GM19438 (cell line): ENCODE results near the gene LMNA.
"Not testable (repeated sequence)": the region's sequence is repeated elsewhere in the genome, so short reads cannot be mapped to it uniquely, and the experiment has no call there.

Experiments
- ATAC-seq: cut with Tn5 transposase; IDR thresholded peaks from one replicate; pipeline ENCODE4 v1.9.1; 2021; ENCODE audit warnings: low read depth; ENCODE audit not compliant: unreplicated experiment

Gene LMNA

DNA sequence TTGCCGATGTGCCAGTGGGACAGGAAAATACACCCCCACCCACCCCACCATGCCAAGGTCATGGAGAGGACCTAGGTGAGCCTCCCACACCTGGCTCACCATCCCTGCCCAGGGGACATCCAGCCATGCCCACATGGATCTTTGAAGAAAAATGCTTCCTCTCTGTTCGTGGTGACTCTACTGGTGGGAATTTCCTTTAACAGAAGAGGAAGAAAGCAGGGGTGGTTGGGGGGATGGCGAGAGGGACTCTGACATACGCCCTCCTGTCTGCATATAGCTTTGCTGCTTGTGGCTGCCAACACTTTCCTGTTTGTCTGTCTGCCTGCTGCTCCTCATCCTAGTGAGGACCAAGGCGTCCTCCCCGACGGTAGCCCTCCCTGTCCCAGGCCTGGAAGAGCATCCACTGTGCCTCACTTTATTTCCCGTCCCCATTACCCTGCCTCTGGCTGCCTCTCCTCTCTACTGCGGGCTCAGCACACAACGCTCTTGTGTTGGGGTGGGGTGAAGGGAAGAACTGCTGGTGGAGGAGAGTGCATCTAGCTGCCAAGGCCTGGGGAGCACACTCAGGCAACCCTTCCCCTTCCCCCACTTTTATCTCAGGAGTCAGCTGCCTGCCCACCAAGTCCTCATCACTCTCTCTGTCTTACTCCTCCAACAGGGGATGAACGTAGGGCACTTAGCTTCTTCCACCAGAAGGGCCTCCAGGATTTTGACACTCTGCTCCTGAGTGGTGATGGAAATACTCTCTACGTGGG, 41.4 kb downstream of the LMNA start:
- ATAC-seq = no peak

DNA sequence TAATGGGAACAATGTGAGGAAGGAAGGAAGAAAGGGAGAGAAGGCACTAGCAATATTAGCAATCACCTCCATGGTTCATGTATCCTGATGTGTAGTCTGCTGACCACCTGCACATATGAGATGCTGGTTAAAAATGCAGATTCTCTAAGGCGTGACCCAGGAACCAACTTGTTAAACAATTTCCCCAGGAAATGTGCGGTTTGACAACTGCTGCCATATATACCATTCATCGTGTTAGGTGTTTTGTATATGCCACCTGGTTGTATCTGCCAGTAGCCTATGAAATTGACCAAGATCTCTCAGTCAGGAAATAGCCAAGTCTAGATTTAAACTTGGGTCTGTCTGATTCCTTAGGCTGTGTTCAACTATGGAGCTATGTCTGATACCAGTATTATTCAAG, 43.0 kb downstream of the LMNA start:
- no peak for ATAC-seq

DNA sequence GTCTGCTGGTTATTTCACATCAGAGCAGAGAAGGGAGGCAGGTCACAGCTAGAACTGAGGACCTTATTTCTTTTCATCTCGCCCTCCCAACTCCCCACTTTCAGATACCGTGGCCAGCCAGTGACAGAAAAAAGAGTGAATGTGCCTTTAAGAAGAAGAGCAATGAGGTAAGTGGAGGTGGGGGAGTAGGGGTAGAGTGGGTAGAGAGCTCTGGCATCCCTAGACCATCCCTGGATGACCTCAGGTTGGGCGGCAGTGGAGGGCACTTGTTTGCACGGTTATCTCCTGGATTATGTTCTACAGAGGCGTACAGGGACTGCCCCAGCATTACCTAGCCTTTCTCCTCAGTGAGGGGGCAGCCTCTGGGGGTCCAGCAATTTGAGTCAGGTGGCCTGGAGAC, 43.5 kb downstream of the LMNA start:
- ATAC-seq = no peak

DNA sequence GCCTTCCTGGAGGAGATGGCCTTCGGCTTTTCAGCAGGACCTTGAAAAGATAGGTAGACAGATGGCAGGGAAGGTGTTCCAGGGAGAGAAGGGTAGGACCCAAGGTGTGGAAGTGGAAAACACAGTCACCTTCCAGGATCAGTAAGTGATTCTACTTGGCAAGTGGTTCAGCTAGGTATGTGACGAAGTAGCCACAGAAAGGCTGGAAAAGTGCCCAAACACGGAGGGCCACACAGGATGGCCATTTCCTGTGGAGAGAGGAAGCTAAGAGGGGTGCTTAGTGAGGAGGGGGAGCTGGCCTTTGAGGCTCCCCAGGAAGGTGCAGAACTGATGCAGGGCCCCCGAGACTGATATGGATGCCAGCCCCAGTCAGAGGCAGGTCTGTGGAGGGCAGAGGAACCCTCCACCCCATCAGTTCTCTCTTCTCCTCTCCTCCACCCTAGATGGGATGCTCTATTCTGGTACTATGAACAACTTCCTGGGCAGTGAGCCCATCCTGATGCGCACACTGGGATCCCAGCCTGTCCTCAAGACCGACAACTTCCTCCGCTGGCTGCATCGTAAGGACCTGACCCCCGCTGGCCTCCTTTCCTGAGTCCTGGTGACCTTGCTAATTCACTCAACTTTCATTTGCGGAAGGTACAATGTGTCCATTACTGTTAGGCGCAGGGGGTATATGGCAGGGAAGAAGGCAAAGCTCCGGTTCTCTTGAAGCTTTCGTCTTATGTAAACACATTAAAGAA, 45.7 kb downstream of the LMNA start:
- ATAC-seq = no peak

DNA sequence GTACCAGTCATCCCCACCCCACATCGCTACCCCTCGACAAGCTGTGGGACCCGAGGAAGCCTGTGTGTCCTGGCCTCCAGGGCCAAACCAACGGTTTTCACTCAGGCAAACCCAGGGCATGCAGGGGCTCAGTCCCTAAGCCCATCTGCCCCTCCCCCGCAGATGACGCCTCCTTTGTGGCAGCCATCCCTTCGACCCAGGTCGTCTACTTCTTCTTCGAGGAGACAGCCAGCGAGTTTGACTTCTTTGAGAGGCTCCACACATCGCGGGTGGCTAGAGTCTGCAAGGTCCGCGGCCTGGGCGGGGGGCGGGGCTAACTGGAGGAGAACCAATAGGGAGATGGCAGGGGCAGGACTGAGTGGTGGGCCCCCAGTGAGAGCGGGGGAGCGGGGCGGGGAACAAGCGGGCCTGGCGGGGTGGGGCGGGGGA, 46.2 kb downstream of the LMNA start:
- no peak for ATAC-seq

DNA sequence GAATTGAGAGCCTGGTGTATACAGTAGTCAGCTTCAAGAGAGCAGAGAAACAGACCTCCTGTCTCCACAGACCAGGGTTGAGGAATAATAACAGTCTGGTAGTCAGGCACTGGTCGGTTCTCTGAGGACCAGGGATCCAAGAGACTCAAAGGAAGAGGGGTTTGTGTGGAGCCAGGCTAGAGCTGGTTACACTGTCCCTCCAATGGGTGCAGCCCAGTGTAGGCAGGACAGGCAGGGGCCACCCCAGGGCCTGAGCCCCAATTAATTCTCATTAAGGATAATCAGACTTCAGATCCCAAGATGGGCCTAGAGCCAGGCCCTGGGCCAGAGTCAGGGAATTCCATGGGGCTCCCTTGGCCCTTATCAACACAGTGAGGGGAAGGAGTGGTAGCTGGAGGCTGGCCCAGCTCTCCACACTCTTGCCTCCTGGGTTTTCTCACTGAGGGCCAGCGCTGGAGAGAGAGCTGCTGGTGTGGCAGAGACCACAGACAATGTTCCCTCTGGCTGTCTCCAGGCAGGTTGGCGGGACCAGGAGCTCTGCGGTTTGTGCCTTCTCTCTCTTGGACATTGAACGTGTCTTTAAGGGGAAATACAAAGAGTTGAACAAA, 48.0 kb downstream of the LMNA start:
- no peak for ATAC-seq

DNA sequence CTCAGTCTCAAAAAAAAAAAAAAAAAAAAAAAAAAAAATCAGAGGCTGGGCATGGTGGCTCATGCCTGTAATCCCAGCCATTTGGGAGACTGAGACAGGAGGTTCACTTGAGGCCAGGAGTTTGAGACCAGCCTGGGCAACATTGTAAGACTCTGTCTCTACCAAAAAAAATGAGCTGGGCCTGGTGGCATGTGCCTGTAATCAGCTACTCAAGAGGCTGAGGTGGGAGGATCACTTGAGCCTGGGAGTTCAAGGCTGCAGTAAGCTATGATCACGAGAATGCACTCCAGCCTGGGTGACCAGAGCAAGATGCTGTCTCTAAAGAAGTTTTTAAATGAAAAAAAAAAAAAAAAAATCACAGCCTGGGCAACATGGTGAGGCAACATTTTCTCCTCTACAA, 49.2 kb downstream of the LMNA start:
- no peak for ATAC-seq

DNA sequence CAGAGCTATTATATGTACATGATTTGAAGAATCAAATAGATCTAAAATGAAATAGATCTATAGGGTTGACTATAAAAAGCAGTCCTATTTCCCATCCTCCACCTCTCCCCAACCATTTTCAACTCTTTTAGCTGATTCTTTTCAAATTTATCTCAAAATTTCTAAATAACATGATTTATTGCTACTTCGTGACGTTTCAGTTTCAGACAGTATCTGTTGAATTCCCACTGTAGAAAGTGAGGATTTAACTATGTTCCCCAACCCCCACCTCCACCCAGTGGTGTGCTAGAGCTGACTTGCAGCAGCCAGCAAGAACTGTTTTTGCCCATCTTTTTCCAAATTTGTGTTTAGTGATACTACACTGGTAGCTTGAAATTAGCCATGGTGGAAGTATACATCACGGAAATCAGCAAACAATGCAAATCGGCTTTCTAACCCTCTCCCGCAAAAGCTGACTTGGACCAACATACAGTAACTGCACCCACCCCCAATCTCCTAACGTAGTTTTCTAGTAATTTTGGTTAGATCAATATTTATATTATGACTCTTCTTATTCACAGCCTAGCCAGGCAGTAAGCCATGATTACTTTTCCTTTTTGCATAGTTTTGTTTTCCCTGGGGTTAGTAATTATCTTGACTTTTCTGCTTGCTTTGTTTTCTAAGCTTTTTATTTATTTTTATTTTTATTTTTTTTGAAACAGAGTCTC, 49.8 kb downstream of the LMNA start:
- no peak for ATAC-seq

DNA sequence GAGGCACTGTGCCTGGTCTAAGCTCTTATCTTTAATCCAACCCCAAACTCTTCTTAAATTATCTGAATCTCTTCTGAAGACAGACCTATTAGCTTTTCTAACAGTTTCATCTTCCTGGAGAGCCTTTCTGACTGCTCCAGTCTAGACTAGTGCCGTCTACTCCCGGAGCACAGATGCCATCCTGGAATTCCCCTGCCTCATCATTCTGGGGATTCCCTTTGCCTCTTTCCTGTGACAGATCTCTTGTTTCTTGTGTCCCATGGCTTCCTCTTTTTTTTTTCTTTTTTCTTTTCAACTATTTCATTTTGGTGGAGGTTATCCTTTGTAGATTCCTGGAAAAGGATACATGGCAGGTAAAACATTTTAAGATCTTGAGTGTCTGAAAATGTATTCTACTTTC, 50.6 kb downstream of the LMNA start:
- no peak for ATAC-seq

DNA sequence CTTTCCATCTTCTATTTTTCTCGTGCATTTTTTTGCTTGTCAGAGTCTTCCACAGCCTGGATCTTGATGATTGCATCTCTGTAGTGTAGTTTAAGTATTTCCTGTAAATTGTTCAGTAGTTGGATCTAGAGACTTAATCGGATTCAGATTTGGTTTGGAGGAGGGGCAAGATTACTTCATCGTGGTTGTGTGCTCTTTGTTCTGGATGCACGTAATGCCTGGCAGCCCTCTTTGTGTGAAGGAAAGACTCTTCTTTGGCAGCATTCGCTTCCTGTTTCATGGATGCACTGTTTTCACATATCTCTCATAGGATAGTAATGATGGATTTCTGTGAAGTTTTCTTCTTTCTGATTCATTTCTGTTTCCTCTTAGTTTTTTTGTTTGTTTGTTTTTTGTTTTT, 53.0 kb downstream of the LMNA start:
- no peak for ATAC-seq

DNA sequence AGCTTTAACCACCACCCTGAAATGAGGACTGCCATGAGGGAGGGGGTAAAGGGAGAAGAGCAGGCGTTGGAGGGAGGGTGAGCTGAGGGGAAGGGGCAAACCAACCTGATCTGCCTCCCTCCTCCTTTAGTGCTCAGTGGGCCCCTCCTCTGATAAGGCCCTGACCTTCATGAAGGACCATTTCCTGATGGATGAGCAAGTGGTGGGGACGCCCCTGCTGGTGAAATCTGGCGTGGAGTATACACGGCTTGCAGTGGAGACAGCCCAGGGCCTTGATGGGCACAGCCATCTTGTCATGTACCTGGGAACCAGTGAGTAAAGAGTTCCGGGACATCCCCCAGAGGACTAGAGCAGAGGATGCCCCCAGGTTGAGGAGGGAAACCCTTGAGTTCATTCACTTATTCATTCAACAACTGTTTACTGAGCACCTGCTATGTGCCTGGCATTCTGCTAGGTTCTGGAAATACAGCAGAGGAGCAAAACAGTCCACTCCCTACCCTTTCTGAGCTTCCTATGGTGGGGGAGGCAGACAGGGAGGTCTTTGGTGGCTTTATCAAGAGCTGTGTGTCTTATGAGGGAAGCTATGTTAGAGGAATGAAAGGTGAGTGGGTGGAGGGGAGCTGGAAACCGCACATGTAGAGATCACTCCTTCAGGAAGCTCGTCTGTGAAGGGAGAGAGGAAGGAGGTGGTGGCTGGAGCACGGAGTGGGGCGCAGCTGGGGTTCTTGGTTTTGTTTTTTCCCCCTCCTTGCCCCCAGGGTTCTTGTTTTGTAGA, 58.4 kb downstream of the LMNA start:
- no peak for ATAC-seq

DNA sequence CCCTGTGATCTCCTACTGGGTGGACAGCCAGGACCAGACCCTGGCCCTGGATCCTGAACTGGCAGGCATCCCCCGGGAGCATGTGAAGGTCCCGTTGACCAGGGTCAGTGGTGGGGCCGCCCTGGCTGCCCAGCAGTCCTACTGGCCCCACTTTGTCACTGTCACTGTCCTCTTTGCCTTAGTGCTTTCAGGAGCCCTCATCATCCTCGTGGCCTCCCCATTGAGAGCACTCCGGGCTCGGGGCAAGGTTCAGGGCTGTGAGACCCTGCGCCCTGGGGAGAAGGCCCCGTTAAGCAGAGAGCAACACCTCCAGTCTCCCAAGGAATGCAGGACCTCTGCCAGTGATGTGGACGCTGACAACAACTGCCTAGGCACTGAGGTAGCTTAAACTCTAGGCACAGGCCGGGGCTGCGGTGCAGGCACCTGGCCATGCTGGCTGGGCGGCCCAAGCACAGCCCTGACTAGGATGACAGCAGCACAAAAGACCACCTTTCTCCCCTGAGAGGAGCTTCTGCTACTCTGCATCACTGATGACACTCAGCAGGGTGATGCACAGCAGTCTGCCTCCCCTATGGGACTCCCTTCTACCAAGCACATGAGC, 62.2 kb downstream of the LMNA start:
- ATAC-seq = no peak

DNA sequence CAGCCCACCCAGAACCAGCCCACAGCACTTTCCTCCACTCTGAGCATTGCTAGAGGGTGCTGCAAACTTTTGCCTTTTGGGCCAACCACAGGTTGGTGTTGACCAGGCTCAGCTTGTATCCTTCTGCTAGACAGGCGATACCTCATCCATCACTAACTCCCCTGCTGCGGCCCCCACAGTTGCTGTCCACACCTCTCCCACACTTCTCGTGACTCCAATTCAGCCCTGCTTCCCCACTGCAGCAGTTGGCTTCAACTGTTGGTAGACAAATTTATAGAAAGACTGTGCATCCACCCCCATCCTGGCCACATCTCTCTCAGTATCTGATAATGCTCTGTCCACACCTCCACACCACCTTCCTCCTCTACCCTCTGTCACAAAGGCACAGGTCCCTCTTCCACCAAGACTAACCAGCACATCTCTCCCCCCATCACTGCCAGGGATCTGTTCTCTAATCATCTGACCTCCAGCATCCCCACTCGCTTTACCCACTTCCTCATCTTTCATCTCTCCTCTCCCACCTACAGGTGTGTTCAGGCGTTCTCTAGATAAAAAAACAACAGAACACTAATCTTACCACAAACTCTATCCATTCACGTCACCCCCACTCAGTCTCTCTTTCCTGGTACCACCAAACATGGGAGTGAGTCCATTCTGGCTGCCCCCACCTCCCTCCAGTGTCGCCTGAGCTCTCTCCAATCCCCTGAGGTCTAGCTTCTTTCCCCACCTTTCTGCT, 63.6 kb downstream of the LMNA start:
- no peak for ATAC-seq

DNA sequence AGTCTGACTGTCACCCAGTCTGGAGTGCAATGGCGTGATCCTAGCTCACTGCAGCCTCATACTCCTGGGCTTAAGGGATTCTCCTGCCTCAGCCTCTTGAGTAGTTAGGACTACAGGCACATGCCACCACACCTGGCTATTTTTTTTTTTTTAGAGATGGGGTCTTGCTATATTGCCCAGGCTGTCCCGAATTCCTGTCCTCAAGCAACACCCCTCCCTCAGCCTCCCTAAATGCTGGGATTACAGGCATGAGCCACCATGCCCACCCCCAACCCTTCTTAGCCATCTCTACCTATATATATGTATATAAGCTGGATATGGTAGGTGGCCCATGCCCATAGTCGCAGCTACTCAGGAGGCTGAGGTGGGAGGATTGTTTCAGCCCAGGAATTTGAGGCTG, 66.0 kb downstream of the LMNA start:
- no peak for ATAC-seq

DNA sequence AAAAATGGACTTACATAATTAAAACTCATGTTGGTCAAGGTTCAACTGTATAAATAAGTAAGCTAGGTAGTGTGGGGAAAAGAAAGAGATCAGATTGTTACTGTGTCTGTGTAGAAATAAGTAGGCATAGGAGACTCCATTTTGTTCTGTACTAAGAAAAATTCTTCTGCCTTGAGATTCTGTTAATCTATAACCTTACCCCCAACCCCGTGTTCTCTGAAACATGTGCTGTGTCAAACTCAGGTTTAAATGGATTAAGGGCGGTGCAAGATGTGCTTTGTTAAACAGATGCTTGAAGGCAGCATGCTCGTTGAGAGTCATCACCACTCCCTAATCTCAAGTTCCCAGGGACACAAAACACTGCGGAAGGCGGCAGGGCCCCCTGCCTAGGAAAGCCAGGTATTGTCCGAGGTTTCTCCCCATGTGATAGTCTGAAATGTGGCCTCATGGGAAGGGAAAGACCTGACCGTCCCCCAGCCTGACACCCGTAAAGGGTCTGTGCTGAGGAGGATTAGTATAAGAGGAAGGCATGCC, 66.9 kb downstream of the LMNA start:
- not testable (repeated sequence) for ATAC-seq

DNA sequence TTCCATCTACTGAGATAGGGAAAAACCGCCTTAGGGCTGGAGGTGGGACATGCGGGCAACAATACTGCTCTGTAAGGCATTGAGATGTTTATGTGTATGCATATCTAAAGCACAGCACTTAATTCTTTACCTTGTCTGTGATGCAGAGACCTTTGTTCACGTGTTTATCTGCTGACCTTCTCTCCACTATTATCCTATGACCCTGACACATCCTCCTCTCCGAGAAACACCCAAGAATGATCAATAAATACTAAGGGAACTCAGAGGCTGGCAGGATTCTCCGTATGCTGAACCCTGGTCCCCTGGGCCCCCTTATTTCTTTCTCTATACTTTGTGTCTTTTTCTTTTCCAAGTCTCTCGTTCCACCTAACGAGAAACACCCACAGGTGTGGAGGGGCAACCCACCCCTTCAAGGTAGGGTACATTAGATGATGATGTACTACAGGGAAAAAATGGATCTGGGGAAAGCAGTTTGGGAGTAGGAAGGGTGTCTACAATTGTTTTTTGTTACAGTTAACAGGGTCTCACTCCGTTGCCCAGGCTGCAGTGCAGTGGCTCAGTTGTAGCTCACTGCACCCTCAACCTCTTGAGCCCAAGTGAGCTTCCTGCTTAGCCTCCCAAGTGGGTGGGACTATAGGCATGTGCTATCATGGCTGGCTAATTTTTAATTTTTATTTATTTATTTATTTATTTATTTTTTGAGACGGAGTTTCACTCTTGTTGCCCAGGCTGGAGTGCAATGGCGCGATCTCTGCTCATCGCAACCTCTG, 67.7 kb downstream of the LMNA start:
- ATAC-seq = not testable (repeated sequence)

DNA sequence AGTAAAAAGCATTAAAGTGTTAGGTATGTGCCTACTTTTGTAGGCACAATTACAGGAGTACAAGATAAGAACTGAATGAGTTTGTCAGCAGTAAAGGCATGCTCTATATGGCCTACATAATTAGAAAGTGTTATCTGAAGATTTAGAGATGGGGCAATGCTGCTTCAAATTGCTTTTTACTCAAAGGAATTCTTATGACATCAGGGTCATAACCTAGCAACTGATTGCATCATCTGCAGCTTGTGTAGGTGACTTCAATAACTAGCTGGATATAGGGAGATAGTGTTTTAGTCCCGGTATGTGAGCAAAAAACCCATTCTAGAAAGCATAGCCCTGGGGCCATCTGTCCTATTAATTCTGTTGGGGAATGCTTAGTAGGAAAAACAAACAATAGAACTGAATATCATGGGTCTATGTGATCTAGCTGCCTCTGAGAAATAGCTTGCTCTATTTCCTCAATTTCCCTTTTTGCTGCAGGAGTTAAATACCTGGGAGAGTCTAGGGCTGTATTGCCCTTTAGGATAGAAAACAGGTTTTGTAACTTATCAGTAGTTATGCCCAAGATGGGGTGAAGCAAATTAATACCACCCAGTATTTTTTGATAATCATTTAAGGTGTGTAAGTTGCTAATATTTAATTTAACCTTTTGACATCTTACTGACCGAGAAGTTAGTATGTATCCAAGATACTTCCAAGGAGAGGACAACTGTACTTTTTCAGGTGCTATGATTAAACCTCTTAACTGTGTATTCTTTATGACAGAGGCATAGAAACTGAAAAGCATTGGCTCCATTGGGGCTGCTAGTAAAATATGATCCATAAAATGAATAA, 72.1 kb downstream of the LMNA start:
- ATAC-seq = not testable (repeated sequence)
